GM12878 (cell line): ENCODE data around the gene ARID4B. TPM values are rescaled to one million over a fixed set of nuclear protein-coding genes. Genes with fewer than 3 reads are reported as not detected.

Source experiments
- ATAC-seq: fragments of 200-7000 bp; cut with Tn5 transposase; 3 replicates; pipeline ENCODE4 v1.9.1; 2020; ENCODE audit warnings: mild to moderate bottlenecking, moderate library complexity
- BruUV-seq: library from RNA; stranded (reverse); fragments of 400-500 nt; replicated peaks from 2 replicates; lab custom pipeline; 2021; lab: Mats Ljungman, UMichigan
- CTCF ChIA-PET: fragments of 300-600 bp; sonication (Branson Sonifier 250); formaldehyde crosslinking; extraction: SDS; loops from one replicate; lab custom pipeline; 2021; ENCODE audit warnings: inconsistent platforms; lab: Yijun Ruan, JAX
- POLR2A ChIA-PET: fragments of 350-600 bp; formaldehyde crosslinking; extraction: SDS; loops from one replicate; lab custom pipeline; 2021; ENCODE audit warnings: inconsistent platforms; lab: Charles Lee
- RAD21 ChIA-PET: fragments of 300-600 bp; sonication (Branson Sonifier 250); formaldehyde crosslinking; loops from one replicate; lab custom pipeline; 2023; ENCODE audit warnings: antibody characterized with exemption; ENCODE audit not compliant: unreplicated experiment; lab: Charles Lee
- SMC1A ChIA-PET: fragments of 300-600 bp; sonication (Branson Sonifier 250); formaldehyde crosslinking; loops from one replicate; lab custom pipeline; 2023; ENCODE audit not compliant: unreplicated experiment, uncharacterized antibody; lab: Charles Lee
- DNase-seq: peaks from one replicate; pipeline ENCODE4 v3.0.0-alpha.2; 2011; ENCODE audit warnings: low read depth, low spot score
- FAIRE-seq: peaks from 3 replicates; lab custom pipeline; 2011; peaks lifted over from hg19 to GRCh38; lab: Jason Lieb, UNC
- H2AFZ ChIP-seq: 2 replicates; pipeline ENCODE4 v1.6.0; 2011; ENCODE audit warnings: low read depth, low read length, control low read depth; ENCODE audit not compliant: control insufficient read depth
- H3K27ac ChIP-seq: 2 replicates; pipeline ENCODE4 v1.5.1; 2011; ENCODE audit warnings: control low read depth; ENCODE audit not compliant: control insufficient read depth, insufficient read depth
- H3K27me3 ChIP-seq, 2 experiments: replicated peaks in 1 of 2; 2 replicates each; pipeline versions ENCODE4 v1.6.0 to v1.6.1; 2011; ENCODE audit warnings: low read length in 1 of 2; ENCODE audit not compliant: control insufficient read depth in 2 of 2, insufficient read depth in 2 of 2
- H3K36me3 ChIP-seq, 2 experiments: 2 replicates each; pipeline ENCODE4 v1.5.1; 2011; ENCODE audit warnings: low read length in 1 of 2; ENCODE audit not compliant: control insufficient read depth in 2 of 2, insufficient read depth in 2 of 2
- H3K4me1 ChIP-seq: 2 replicates; pipeline ENCODE4 v1.6.1; 2011; ENCODE audit warnings: mild to moderate bottlenecking, low read length, moderate library complexity, mixed read lengths; ENCODE audit not compliant: control insufficient read depth, insufficient read depth
- H3K4me2 ChIP-seq: 2 replicates; pipeline ENCODE4 v1.6.0; 2011; ENCODE audit warnings: control low read depth; ENCODE audit not compliant: control insufficient read depth, insufficient read depth
- H3K4me3 ChIP-seq: fragments of 200-600 bp; sonication (generic); 2 replicates; pipeline ENCODE4 v1.5.1; 2016
- H3K79me2 ChIP-seq: 2 replicates; pipeline ENCODE4 v1.6.0; 2011; ENCODE audit warnings: low read length; ENCODE audit not compliant: control insufficient read depth, insufficient read depth
- H3K9ac ChIP-seq: 2 replicates; pipeline ENCODE4 v1.8.0; 2011; ENCODE audit warnings: low read length, control low read depth, mixed read lengths; ENCODE audit not compliant: control insufficient read depth, insufficient read depth
- H3K9me3 ChIP-seq: replicated peaks from 3 replicates; pipeline ENCODE4 v1.5.1; 2011; ENCODE audit warnings: mild to moderate bottlenecking, low read length; ENCODE audit not compliant: control insufficient read depth, insufficient read depth
- H4K20me1 ChIP-seq: 2 replicates; pipeline ENCODE4 v1.6.0; 2011; ENCODE audit not compliant: control insufficient read depth, insufficient read depth
- CBX3 ChIP-seq: fragments of 200-600 bp; sonication (generic); IDR thresholded peaks from 2 replicates; pipeline ENCODE4 v1.6.1; 2016; ENCODE audit warnings: low read depth, borderline replicate concordance
- CEBPZ ChIP-seq: fragments of 150-350 bp; IDR thresholded peaks from 2 replicates; pipeline ENCODE4 v1.6.1; 2016; ENCODE audit warnings: low read depth, low read length
- IKZF2 ChIP-seq, 2 experiments: fragments of 450-650 bp; IDR thresholded peaks; 2 replicates each; pipeline ENCODE4 v1.6.1; 2017; ENCODE audit warnings: mild to moderate bottlenecking in 2 of 2, moderate library complexity in 2 of 2
- NFIC ChIP-seq: IDR thresholded peaks from 2 replicates; pipeline ENCODE4 v1.6.1; 2012; ENCODE audit warnings: low read depth, mild to moderate bottlenecking, inconsistent platforms, low read length, moderate library complexity
- PKNOX1 ChIP-seq: fragments of 450-650 bp; IDR thresholded peaks from 2 replicates; pipeline ENCODE4 v1.6.1; 2016; ENCODE audit warnings: mild to moderate bottlenecking
- PML ChIP-seq: IDR thresholded peaks from 2 replicates; pipeline ENCODE4 v1.6.1; 2012; ENCODE audit warnings: low read length, inconsistent platforms
- RBBP5 ChIP-seq: fragments of 200-600 bp; sonication (generic); conservative IDR thresholded peaks from 2 replicates; pipeline ENCODE4 v1.6.1; 2016
- TBL1XR1 ChIP-seq: IDR thresholded peaks from 2 replicates; pipeline ENCODE4 v1.6.1; 2012; ENCODE audit warnings: low read depth, low read length, improper control_type of control experiment
- USF1 ChIP-seq: IDR thresholded peaks from 2 replicates; pipeline ENCODE4 v1.6.1; 2011; ENCODE audit warnings: borderline replicate concordance, low read depth, mild to moderate bottlenecking, moderate library complexity, mixed read lengths, low read length; ENCODE audit not compliant: insufficient read depth; ENCODE audit errors: extremely low read length
- YY1 ChIP-seq: IDR thresholded peaks from 2 replicates; pipeline ENCODE4 v1.6.1; 2011; ENCODE audit warnings: low read depth, mild to moderate bottlenecking, low read length
- ZBED1 ChIP-seq: IDR thresholded peaks from 2 replicates; pipeline ENCODE4 v1.6.1; 2016; ENCODE audit warnings: borderline replicate concordance
- ZNF622 ChIP-seq: fragments of 450-650 bp; IDR thresholded peaks from 2 replicates; pipeline ENCODE4 v1.6.1; 2017; ENCODE audit warnings: mild to moderate bottlenecking, inconsistent platforms
- WGBS: methylation state at CpG from one replicate; pipeline ENCODE4 v1.1.6; 2016; ENCODE audit warnings: low lambda C conversion rate; ENCODE audit not compliant: insufficient replicate concordance, insufficient coverage; ENCODE audit errors: missing lambda C conversion rate; 5-methylcytosine and 5-hydroxymethylcytosine counted together
- in situ Hi-C: fragments of 300-500 bp; cut with MboI; formaldehyde crosslinking; loops from 9 replicates; pipeline ENCODE4 v1.14.3; 2018; ENCODE audit warnings: mixed read lengths
- intact Hi-C: fragments of 100-400 bp; cut with micrococcal nuclease; formaldehyde crosslinking; loops from one replicate; pipeline ENCODE4 v1.14.2; 2022; ENCODE audit not compliant: unreplicated experiment
- polyA plus RNA-seq, 11 experiments: library from polyadenylated mRNA; depleted of rRNA in 4 of 11; unstranded in 6 of 11; stranded (reverse) in 5 of 11; fragments of >200 nt; fragmentation: Nextera tagmentation in 4 of 11; fragmentation: Illumina TruSeq in 1 of 11; extraction: Ambion mirVana in 4 of 11; extraction: Trizol in 1 of 11; gene quantifications; 1 replicate in 1 of 11; 2 replicates in 10 of 11; pipeline versions ENCODE4 v1.2.1 to v1.2.3, GENCODE V29; 2011 to 2016; ENCODE audit warnings: inconsistent platforms in 2 of 11, missing spikeins in 2 of 11, low read depth in 1 of 11
- total RNA-seq, 4 experiments: library from RNA; depleted of rRNA in 3 of 4; stranded (reverse); fragments of >200 nt in 3 of 4; fragmentation: Illumina TruSeq in 1 of 4; extraction: Trizol in 1 of 4; gene quantifications; 2 replicates each; pipeline versions ENCODE4 v1.2.1 to v1.2.3, GENCODE V29; 2013 to 2021
- TF ChIP-seq, protein P1 (sequence below): fragments of 450-650 bp; conservative IDR thresholded peaks from 2 replicates; pipeline ENCODE4 v1.6.1; 2017; ENCODE audit warnings: mild to moderate bottlenecking, moderate library complexity

The ARID4B gene
- total and polyA plus RNA-seq, 10 of the 15 experiments (the other 5 are each of a cell fraction or from before 2014, with no cell fraction given): 13.6 to 39.1 (median 28.0) TPM

- no peak for TF ChIP-seq USF1
- TF ChIP-seq YY1: no peak
- TF ChIP-seq, all 136 proteins: peak for 0
Measured at GRCh38 chr1:235357485-235358373, 29.8 kb upstream of the ARID4B start (continued).

GRCh38 chr1:235351898-235352297 lies 23.9 kb upstream of the ARID4B start:
- POLR2A ChIA-PET: interaction anchor here (1.5 kb wide), 1 partner anchor 14 kb away, joined by 3 read pairs; no protein-coding TSS in a partner anchor
- Histone ChIP-seq H3K79me2 (no peaks in the 10 kb centered on the region), H2AFZ (no peak overlapping the region), H3K27me3 (no peaks in the 10 kb centered on the region), H3K4me2 (no peak overlapping the region), H3K9ac (no peak overlapping the region), H3K4me1 (no peaks in the 10 kb centered on the region), H3K9me3 (no peaks in the 10 kb centered on the region), H3K27ac (no peak overlapping the region), H3K4me3 (no peak overlapping the region), H3K36me3 (no peaks in the 10 kb centered on the region), H4K20me1 (no peaks in the 10 kb centered on the region)
- BruUV-seq: no TSS peak
- RAD21 ChIA-PET: no interaction called here
- SMC1A ChIA-PET: no interaction called here
- in situ Hi-C loops: no loop called here
- 63% methylated on average over 3 of the region's 3 CpGs for WGBS
- FAIRE-seq (no peak), DNase-seq (no peak), ATAC-seq (no peak)
- CTCF ChIA-PET: no interaction called here
- intact Hi-C loops: no loop called here
- TF ChIP-seq TBL1XR1 (no peak), PKNOX1 (no peak), ZNF622 (no peak), USF1 (no peak), RBBP5 (no peak), ZBED1 (no peak), IKZF2 (IDR thresholded peaks at IDR 0.05) (no peak), NFIC (no peak), PML (no peak), CEBPZ (no peak), CBX3 (no peak)
- TF ChIP-seq, protein P1, sequence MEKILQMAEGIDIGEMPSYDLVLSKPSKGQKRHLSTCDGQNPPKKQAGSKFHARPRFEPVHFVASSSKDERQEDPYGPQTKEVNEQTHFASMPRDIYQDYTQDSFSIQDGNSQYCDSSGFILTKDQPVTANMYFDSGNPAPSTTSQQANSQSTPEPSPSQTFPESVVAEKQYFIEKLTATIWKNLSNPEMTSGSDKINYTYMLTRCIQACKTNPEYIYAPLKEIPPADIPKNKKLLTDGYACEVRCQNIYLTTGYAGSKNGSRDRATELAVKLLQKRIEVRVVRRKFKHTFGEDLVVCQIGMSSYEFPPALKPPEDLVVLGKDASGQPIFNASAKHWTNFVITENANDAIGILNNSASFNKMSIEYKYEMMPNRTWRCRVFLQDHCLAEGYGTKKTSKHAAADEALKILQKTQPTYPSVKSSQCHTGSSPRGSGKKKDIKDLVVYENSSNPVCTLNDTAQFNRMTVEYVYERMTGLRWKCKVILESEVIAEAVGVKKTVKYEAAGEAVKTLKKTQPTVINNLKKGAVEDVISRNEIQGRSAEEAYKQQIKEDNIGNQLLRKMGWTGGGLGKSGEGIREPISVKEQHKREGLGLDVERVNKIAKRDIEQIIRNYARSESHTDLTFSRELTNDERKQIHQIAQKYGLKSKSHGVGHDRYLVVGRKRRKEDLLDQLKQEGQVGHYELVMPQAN: no peak
